HepG2 (cell line): ENCODE data around the gene CARD9. TPM values are rescaled to one million over a fixed set of nuclear protein-coding genes. Genes with fewer than 3 reads are reported as not detected.
A peak's percentile ranks its signal among the peaks of the same experiment; 100 is the strongest.

Experiments used
- AGO1 ChIP-seq: fragments of 200-400 bp; formaldehyde crosslinking; IDR thresholded peaks from 2 replicates; pipeline ENCODE4 v1.6.1; 2017; ENCODE audit warnings: mild to moderate bottlenecking, low read depth, low read length, moderate library complexity; ENCODE audit not compliant: poor library complexity, severe bottlenecking
- BCL6 ChIP-seq: IDR thresholded peaks from 2 replicates; pipeline ENCODE4 v1.6.1; 2016; ENCODE audit warnings: missing genetic modification reagents, missing compliant biosample characterization
- ERF ChIP-seq: IDR thresholded peaks from 2 replicates; pipeline ENCODE4 v1.6.1; 2018; ENCODE audit warnings: missing biosample characterization, missing genetic modification reagents
- FOXA1 ChIP-seq, 2 experiments: fragments of 450-650 bp in 1 of 2; sonication (generic) in 1 of 2; formaldehyde crosslinking in 1 of 2; IDR thresholded peaks; 2 replicates each; pipeline versions ENCODE4 v1.4.0 to v1.6.1; 2016 to 2020; ENCODE audit warnings: missing genetic modification reagents in 1 of 2
- HIVEP1 ChIP-seq: sonication (generic); formaldehyde crosslinking; IDR thresholded peaks from 2 replicates; pipeline ENCODE4 v1.4.0; 2020; ENCODE audit warnings: mild to moderate bottlenecking, missing genetic modification reagents
- KLF12 ChIP-seq: sonication (generic); formaldehyde crosslinking; IDR thresholded peaks from 2 replicates; pipeline ENCODE4 v1.4.0; 2020; ENCODE audit warnings: missing genetic modification reagents, borderline replicate concordance
- MAZ ChIP-seq, 2 experiments: sonication (generic) in 1 of 2; formaldehyde crosslinking in 1 of 2; IDR thresholded peaks; 2 replicates each; pipeline versions ENCODE4 v1.5.0 to v1.6.1; 2012 to 2020; ENCODE audit warnings: low read depth in 2 of 2, mild to moderate bottlenecking in 2 of 2, borderline replicate concordance in 1 of 2, improper control_type of control experiment in 1 of 2, low read length in 1 of 2, missing genetic modification reagents in 1 of 2, moderate library complexity in 1 of 2
- MBNL3 ChIP-seq: fragments of 250-450 bp; sonication (Bioruptor Pico); conservative IDR thresholded peaks from 2 replicates; pipeline ENCODE4 v1.8.0; 2022; ENCODE audit warnings: mild to moderate bottlenecking, inconsistent platforms
- NFKB2 ChIP-seq: sonication (generic); formaldehyde crosslinking; IDR thresholded peaks from 2 replicates; pipeline ENCODE4 v1.4.0; 2020; ENCODE audit warnings: missing genetic modification reagents, borderline replicate concordance
- NR2C2 ChIP-seq: sonication (generic); formaldehyde crosslinking; IDR thresholded peaks from 2 replicates; pipeline ENCODE4 v1.4.0; 2020; ENCODE audit warnings: missing genetic modification reagents, mild to moderate bottlenecking, moderate library complexity, borderline replicate concordance
- PCBP2 ChIP-seq: fragments of 200-400 bp; formaldehyde crosslinking; optimal IDR thresholded peaks from 2 replicates; pipeline ENCODE3; 2018; ENCODE audit warnings: low read length, low read depth; ENCODE audit not compliant: poor library complexity, severe bottlenecking
- RXRA ChIP-seq: sonication (generic); formaldehyde crosslinking; IDR thresholded peaks from 2 replicates; pipeline ENCODE4 v1.5.1; 2020; ENCODE audit warnings: missing genetic modification reagents
- SCMH1 ChIP-seq: sonication (generic); formaldehyde crosslinking; IDR thresholded peaks from 2 replicates; pipeline ENCODE4 v1.9.0; 2021; ENCODE audit warnings: missing genetic modification reagents, mild to moderate bottlenecking, borderline replicate concordance
- SNAPC2 ChIP-seq: sonication (generic); formaldehyde crosslinking; IDR thresholded peaks from 2 replicates; pipeline ENCODE4 v1.8.1; 2022; ENCODE audit warnings: mild to moderate bottlenecking, missing genetic modification reagents
- TOPORS ChIP-seq: sonication (generic); formaldehyde crosslinking; IDR thresholded peaks from 2 replicates; pipeline ENCODE4 v1.8.0; 2023; ENCODE audit warnings: mild to moderate bottlenecking, missing genetic modification reagents
- ZBTB20 ChIP-seq: sonication (generic); formaldehyde crosslinking; IDR thresholded peaks from 2 replicates; pipeline ENCODE4 v1.8.1; 2023; ENCODE audit warnings: missing genetic modification reagents, low read depth, mild to moderate bottlenecking, borderline replicate concordance
- ZBTB7B ChIP-seq: sonication (generic); formaldehyde crosslinking; IDR thresholded peaks from 2 replicates; pipeline ENCODE4 v1.4.0; 2020; ENCODE audit warnings: missing genetic modification reagents
- ZEB1 ChIP-seq: IDR thresholded peaks from 2 replicates; pipeline ENCODE4 v1.6.1; 2012; ENCODE audit warnings: mild to moderate bottlenecking, low read depth, inconsistent platforms; ENCODE audit not compliant: insufficient replicate concordance
- ZKSCAN5 ChIP-seq: sonication (generic); formaldehyde crosslinking; IDR thresholded peaks from 2 replicates; pipeline ENCODE4 v1.5.1; 2020; ENCODE audit warnings: mild to moderate bottlenecking, missing genetic modification reagents
- ZNF205 ChIP-seq: IDR thresholded peaks from 2 replicates; pipeline ENCODE4 v1.6.1; 2018; ENCODE audit warnings: missing biosample characterization, missing genetic modification reagents
- ZNF251 ChIP-seq: sonication (generic); formaldehyde crosslinking; IDR thresholded peaks from 2 replicates; pipeline ENCODE4 v1.9.0; 2021; ENCODE audit warnings: mild to moderate bottlenecking, missing genetic modification reagents
- ZNF383 ChIP-seq: sonication (generic); formaldehyde crosslinking; IDR thresholded peaks from 2 replicates; pipeline ENCODE4 v1.4.0; 2020; ENCODE audit warnings: missing genetic modification reagents, mild to moderate bottlenecking, borderline replicate concordance
- ZNF720 ChIP-seq: sonication (generic); formaldehyde crosslinking; IDR thresholded peaks from 2 replicates; pipeline ENCODE4 v1.4.0; 2020; ENCODE audit warnings: missing genetic modification reagents
- ZNF878 ChIP-seq: sonication (generic); formaldehyde crosslinking; IDR thresholded peaks from 2 replicates; pipeline ENCODE4 v1.8.1; 2023; ENCODE audit warnings: mild to moderate bottlenecking, missing genetic modification reagents, moderate library complexity
- polyA plus RNA-seq, 8 experiments: library from polyadenylated mRNA; depleted of rRNA in 3 of 8; stranded (reverse) in 7 of 8; unstranded in 1 of 8; fragments of >200 nt; fragmentation: Illumina TruSeq in 4 of 8; extraction: Trizol in 4 of 8; gene quantifications; 2 replicates each; pipeline versions ENCODE4 v1.2.1 to v1.2.3, GENCODE V29; 2011 to 2016; ENCODE audit warnings: low read depth in 4 of 8, missing spikeins in 1 of 8, mixed read lengths in 1 of 8; ENCODE audit not compliant: insufficient read depth in 1 of 8
- total RNA-seq, 5 experiments: library from RNA; depleted of rRNA; stranded (reverse); fragments of >200 nt; fragmentation: Illumina TruSeq; extraction: Trizol; gene quantifications; 2 replicates each; pipeline ENCODE4 v1.2.3, GENCODE V29; 2016; ENCODE audit warnings: low read depth in 1 of 5
- TF ChIP-seq, protein P1 (sequence below): sonication (generic); formaldehyde crosslinking; IDR thresholded peaks from 2 replicates; pipeline ENCODE4 v1.8.1; 2023; ENCODE audit warnings: missing genetic modification reagents, mild to moderate bottlenecking, borderline replicate concordance
- TF ChIP-seq, protein P2 (sequence below): sonication (generic); formaldehyde crosslinking; IDR thresholded peaks from 2 replicates; pipeline ENCODE4 v1.5.0; 2020; ENCODE audit warnings: mild to moderate bottlenecking, missing genetic modification reagents, moderate library complexity
- TF ChIP-seq, protein P3 (sequence below): sonication (generic); formaldehyde crosslinking; IDR thresholded peaks from 2 replicates; pipeline ENCODE4 v1.5.1; 2020; ENCODE audit warnings: mild to moderate bottlenecking, missing genetic modification reagents, moderate library complexity

Gene CARD9
- total and polyA plus RNA-seq, 2 of the 13 experiments (the other 11 are each of a cell fraction or from before 2014, with no cell fraction given): 3.3 to 7.4 TPM

DNA sequence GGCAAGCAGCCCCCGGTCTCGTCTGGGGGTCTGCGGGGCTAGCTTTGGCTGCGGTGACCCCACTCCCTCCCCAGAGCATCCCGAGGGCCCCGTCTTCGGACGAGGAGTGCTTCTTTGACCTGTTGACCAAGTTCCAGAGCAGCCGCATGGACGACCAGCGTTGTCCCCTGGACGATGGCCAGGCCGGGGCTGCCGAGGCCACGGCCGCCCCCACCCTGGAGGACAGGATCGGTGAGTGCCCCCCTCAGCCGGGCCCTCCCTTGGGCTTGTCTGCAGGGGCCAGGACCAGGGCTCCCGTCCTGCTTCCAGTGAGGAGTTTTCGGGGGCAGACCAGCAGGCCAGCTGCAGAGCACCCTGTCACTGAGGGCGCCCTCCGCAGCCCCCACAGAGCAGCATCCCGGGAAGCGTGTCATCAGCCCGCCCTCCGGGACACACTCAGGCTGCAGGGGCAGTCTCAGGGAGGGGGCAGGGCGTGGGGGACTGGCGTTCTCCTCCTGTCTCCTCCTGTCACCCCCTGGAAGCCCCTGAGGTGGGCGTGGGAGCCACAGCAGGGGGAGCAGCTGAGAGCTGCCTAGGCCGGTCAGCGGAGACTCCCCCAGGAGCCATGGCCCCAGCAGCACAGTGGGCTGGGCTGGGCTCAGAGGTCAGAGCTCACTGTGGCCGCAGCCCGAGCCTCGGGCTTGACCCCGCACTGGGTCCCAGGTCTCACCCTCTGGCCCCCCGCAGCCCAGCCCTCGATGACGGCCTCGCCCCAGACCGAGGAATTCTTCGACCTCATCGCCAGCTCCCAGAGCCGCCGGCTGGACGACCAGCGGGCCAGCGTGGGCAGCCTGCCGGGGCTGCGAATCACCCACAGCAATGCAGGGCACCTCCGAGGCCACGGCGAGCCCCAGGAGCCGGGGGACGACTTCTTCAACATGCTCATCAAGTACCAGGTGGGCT is 17.6 kb downstream of the CARD9 start (continued):
- TF ChIP-seq ZNF383 (no peak), ZNF878 (CRISPR knock-in tag) (no peak), ERF (CRISPR knock-in tag) (no peak), SNAPC2 (CRISPR knock-in tag) (no peak), ZNF205 (CRISPR knock-in tag) (no peak), ZBTB7B (CRISPR knock-in tag) (0 out of 2 replicates have a peak, but pooled peaks have one; percentile 50), KLF12 (CRISPR knock-in tag) (no peak), ZNF251 (CRISPR knock-in tag) (no peak), MBNL3 (CRISPR knock-in tag) (no peak), MAZ (IDR thresholded peaks at IDR 0.05; ENCODE audit: borderline replicate concordance, low read depth, low read length) (no peak), MAZ (CRISPR knock-in tag; IDR thresholded peaks at IDR 0.05; ENCODE audit: low read depth) (0 out of 2 replicates have a peak, but pooled peaks have one; percentile 10), BCL6 (peak; percentile 81), PCBP2 (no peak), ZEB1 (no peak), ZNF720 (no peak), ZKSCAN5 (CRISPR knock-in tag) (no peak), ZBTB20 (no peak), SCMH1 (CRISPR knock-in tag) (no peak), NR2C2 (0 out of 2 replicates have a peak, but pooled peaks have one; percentile 17), AGO1 (peak; percentile 42), HIVEP1 (0 out of 2 replicates have a peak, but pooled peaks have one; percentile 25), RXRA (CRISPR knock-in tag) (0 out of 2 replicates have a peak, but pooled peaks have one; percentile 56), FOXA1 (IDR thresholded peaks at IDR 0.05) (no peak), FOXA1 (CRISPR knock-in tag; IDR thresholded peaks at IDR 0.05) (no peak), NFKB2 (CRISPR knock-in tag) (no peak), TOPORS (peak; percentile 77)
- TF ChIP-seq, protein P1, sequence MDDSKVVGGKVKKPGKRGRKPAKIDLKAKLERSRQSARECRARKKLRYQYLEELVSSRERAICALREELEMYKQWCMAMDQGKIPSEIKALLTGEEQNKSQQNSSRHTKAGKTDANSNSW (CRISPR knock-in tag): no peak
- TF ChIP-seq, protein P2, sequence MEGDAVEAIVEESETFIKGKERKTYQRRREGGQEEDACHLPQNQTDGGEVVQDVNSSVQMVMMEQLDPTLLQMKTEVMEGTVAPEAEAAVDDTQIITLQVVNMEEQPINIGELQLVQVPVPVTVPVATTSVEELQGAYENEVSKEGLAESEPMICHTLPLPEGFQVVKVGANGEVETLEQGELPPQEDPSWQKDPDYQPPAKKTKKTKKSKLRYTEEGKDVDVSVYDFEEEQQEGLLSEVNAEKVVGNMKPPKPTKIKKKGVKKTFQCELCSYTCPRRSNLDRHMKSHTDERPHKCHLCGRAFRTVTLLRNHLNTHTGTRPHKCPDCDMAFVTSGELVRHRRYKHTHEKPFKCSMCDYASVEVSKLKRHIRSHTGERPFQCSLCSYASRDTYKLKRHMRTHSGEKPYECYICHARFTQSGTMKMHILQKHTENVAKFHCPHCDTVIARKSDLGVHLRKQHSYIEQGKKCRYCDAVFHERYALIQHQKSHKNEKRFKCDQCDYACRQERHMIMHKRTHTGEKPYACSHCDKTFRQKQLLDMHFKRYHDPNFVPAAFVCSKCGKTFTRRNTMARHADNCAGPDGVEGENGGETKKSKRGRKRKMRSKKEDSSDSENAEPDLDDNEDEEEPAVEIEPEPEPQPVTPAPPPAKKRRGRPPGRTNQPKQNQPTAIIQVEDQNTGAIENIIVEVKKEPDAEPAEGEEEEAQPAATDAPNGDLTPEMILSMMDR: peak; percentile 30
- TF ChIP-seq, protein P3, sequence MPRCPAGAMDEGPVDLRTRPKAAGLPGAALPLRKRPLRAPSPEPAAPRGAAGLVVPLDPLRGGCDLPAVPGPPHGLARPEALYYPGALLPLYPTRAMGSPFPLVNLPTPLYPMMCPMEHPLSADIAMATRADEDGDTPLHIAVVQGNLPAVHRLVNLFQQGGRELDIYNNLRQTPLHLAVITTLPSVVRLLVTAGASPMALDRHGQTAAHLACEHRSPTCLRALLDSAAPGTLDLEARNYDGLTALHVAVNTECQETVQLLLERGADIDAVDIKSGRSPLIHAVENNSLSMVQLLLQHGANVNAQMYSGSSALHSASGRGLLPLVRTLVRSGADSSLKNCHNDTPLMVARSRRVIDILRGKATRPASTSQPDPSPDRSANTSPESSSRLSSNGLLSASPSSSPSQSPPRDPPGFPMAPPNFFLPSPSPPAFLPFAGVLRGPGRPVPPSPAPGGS (CRISPR knock-in tag): no peak
